ENCODE measurements around the gene ABLIM2.
"Not testable (repeated sequence)": the region's sequence is repeated elsewhere in the genome, so short reads cannot be mapped to it uniquely, and the experiment has no call there.

The ABLIM2 gene

GRCh38 chr4:7924163-7924562 lies 234.4 kb downstream of the ABLIM2 start:
- no peak for DNase-seq

GRCh38 chr4:7922466-7922865 lies 236.1 kb downstream of the ABLIM2 start:
- no peak for DNase-seq

- DNase-seq: no peak
Measured at GRCh38 chr4:7918981-7919380, 239.6 kb downstream of the ABLIM2 start.

DNA sequence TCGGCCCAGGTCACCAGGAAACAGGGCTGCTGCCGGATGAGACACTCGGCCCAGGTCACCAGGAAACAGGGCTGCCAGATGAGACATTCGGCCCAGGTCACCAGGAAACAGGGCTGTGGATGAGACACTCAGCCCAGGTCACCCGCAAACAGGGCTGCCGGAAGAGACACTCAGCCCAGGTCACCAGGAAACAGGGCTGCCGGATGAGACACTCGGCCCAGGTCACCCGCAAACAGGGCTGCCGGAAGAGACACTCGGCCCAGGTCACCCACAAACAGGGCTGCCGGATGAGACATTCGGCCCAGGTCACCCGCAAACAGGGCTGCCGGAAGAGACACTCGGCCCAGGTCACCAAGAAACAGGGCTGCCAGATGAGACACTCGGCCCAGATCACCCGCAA lies 240.4 kb downstream of the ABLIM2 start:
- not testable (repeated sequence) for DNase-seq

- DNase-seq: no peak
Measured at GRCh38 chr4:7917669-7918068, 240.9 kb downstream of the ABLIM2 start.

- DNase-seq: no peak
Measured at GRCh38 chr4:7915875-7916242, 242.8 kb downstream of the ABLIM2 start.
